ENCODE data around the gene BMPR1B. TPM values are rescaled to one million over a fixed set of nuclear protein-coding genes. Genes with fewer than 3 reads are reported as not detected.

BMPR1B gene
- total RNA-seq, 1 donor from 2014 or later: 9.3 TPM

DNA sequence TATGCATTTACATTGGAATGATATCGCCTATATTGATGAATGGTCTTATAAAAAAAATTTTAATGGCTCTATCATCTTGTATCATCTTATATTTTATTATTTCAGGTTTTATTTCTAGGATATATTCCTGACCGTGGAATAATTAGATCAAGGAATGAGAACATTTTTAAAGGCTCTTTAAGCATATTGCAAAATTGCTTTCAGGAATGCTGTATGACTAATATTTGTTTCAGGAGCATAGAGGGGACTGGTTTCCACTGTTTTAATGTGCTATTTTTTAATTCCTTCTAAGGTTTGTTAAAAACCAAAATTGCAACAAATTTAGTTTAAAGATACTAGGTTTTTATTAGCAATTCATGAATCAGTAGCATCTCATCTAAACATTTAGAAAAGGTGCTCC, 120.2 kb downstream of the BMPR1B start:
- Mint-ChIP-seq H3K27ac (no peak overlapping the region), H3K36me3 (no peaks in the 10 kb centered on the region), H3K4me1 (ENCODE audit: unreplicated experiment) (peaks cover 5% of the 10 kb centered on the region), H3K4me3 (no peak overlapping the region), H3K9me3 (no peaks in the 10 kb centered on the region), H3K27me3 (no peaks in the 10 kb centered on the region)
- TF ChIP-seq, protein P1, sequence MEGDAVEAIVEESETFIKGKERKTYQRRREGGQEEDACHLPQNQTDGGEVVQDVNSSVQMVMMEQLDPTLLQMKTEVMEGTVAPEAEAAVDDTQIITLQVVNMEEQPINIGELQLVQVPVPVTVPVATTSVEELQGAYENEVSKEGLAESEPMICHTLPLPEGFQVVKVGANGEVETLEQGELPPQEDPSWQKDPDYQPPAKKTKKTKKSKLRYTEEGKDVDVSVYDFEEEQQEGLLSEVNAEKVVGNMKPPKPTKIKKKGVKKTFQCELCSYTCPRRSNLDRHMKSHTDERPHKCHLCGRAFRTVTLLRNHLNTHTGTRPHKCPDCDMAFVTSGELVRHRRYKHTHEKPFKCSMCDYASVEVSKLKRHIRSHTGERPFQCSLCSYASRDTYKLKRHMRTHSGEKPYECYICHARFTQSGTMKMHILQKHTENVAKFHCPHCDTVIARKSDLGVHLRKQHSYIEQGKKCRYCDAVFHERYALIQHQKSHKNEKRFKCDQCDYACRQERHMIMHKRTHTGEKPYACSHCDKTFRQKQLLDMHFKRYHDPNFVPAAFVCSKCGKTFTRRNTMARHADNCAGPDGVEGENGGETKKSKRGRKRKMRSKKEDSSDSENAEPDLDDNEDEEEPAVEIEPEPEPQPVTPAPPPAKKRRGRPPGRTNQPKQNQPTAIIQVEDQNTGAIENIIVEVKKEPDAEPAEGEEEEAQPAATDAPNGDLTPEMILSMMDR (conservative IDR thresholded peaks at IDR 0.05): no peak
- no peak for DNase-seq (ENCODE audit: extremely low spot score, unreplicated experiment)

DNA sequence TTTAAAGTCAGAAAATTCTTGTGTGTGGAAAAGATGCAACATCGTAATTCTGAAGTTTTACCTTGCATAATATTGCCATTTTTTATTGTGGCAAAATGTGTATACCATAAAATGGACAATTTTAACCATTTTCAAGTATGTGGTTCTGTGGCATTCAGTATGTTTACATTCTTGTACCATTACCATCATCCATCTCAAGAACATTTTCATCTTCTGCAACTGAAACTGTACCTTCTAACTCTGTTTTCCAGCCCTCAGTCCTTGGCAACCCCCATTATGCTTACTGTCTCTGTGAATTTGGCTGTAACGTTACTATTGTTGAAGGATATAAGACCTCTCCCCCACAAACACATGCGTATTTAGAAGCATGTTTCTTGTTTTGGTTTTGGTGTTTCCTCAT, 123.2 kb downstream of the BMPR1B start:
- no peaks in the 10 kb centered on the region for H3K36me3 Mint-ChIP-seq
- H3K27me3 Mint-ChIP-seq: no peaks in the 10 kb centered on the region
- H3K9me3 Mint-ChIP-seq: peaks cover 6% of the 10 kb centered on the region
- no peak overlapping the region for H3K4me3 Mint-ChIP-seq
- H3K4me1 Mint-ChIP-seq (ENCODE audit: unreplicated experiment): peaks cover 5% of the 10 kb centered on the region
- H3K27ac Mint-ChIP-seq: no peak overlapping the region
- no peak for DNase-seq (ENCODE audit: extremely low spot score, unreplicated experiment)
- TF ChIP-seq, protein P1 (conservative IDR thresholded peaks at IDR 0.05): no peak

DNA sequence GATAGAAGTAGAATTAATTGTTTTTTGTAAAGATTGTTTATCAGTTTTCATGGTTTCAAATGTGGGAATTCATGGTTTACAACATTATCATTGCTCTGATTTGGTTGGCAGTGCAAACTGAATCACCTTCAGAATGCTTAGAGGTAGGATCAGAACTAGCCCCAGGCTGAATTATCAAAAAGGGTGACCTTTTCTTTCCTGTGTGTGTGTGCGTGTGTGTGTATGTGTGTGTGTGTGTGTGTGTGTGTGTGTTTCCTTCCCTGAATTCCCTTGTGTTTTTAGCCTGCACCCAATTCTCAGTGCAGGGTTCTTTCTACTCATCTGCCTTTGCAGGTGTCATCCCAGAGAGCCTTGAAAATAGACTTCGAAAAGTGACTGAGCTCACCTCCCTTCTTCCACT, 125.0 kb downstream of the BMPR1B start:
- Mint-ChIP-seq H3K4me3 (no peak overlapping the region), H3K9me3 (peaks cover 6% of the 10 kb centered on the region), H3K4me1 (ENCODE audit: unreplicated experiment) (no peaks in the 10 kb centered on the region), H3K27ac (no peak overlapping the region), H3K27me3 (no peaks in the 10 kb centered on the region), H3K36me3 (no peaks in the 10 kb centered on the region)
- TF ChIP-seq, protein P1 (conservative IDR thresholded peaks at IDR 0.05): no peak
- DNase-seq (ENCODE audit: extremely low spot score, unreplicated experiment): no peak

DNA sequence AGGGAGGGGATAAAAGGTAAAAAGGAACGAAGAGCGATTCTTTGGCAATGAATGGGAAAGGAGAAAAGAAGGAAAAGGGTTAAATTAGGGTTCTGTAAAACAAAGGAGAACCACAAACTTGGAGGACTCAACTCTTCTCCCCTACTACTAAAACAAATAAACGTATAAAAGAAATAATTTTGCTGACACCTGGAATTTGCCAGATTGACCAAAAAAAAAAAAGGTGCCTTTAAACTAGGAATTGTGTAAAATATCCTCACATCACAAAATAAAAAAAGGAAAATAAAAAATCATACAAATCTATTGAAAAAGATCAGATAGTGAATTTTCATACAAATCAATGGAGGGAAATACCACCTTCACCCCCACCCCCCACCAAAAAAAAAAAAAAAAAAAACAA, 129.3 kb downstream of the BMPR1B start:
- Mint-ChIP-seq H3K4me3 (no peak overlapping the region), H3K27me3 (no peaks in the 10 kb centered on the region), H3K4me1 (ENCODE audit: unreplicated experiment) (peaks cover 8% of the 10 kb centered on the region), H3K9me3 (peaks cover 6% of the 10 kb centered on the region), H3K27ac (no peak overlapping the region), H3K36me3 (no peaks in the 10 kb centered on the region)
- TF ChIP-seq, protein P1 (conservative IDR thresholded peaks at IDR 0.05): no peak
- no peak for DNase-seq (ENCODE audit: extremely low spot score, unreplicated experiment)

DNA sequence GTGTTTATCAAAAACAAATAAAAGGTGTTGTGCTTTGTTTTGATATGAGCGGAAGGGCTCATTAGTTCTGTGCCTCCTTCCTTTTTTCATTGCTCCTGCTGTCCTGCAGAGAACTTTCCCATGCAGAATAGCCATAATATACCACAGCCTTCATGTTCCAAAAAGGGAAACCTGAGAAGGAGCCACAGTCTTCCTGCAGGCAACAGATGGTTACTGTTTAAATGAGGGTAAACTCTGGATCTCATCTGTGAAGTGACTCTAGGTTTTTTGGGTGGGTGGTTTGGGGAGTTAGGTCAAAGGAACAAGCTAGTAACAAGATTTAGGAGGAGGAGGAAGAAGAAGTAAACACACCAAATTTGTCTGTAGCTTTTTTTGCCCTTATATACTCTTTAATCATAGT, 131.8 kb downstream of the BMPR1B start:
- Mint-ChIP-seq H3K36me3 (no peaks in the 10 kb centered on the region), H3K4me1 (ENCODE audit: unreplicated experiment) (peaks cover 8% of the 10 kb centered on the region), H3K27ac (no peak overlapping the region), H3K4me3 (no peak overlapping the region), H3K9me3 (peaks cover 6% of the 10 kb centered on the region), H3K27me3 (no peaks in the 10 kb centered on the region)
- DNase-seq (ENCODE audit: extremely low spot score, unreplicated experiment): no peak
- TF ChIP-seq, protein P1 (conservative IDR thresholded peaks at IDR 0.05): no peak

DNA sequence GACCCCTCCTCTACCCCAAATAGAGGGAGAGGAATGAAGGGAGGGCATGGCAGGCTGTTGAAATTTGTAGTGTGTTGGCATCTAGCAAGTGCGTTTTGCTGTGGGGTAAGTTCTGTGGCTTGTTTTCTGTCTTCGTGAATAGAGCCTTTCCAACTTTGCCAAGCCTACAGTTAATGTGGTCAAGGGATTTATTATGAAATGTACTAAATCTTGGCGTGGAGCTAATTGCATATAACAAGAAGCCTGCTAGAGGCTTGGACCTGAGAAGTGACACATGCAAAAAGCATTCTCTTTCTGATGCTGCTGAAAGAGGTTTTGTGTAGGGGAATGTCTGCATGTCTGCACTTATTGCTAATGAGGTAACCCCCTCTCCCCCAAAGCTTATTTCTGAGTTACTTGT, 132.2 kb downstream of the BMPR1B start:
- DNase-seq (ENCODE audit: extremely low spot score, unreplicated experiment): no peak
- H3K27ac Mint-ChIP-seq: no peak overlapping the region
- H3K9me3 Mint-ChIP-seq: peaks cover 3% of the 10 kb centered on the region
- TF ChIP-seq, protein P1 (conservative IDR thresholded peaks at IDR 0.05): no peak
- H3K4me3 Mint-ChIP-seq: no peak overlapping the region
- H3K36me3 Mint-ChIP-seq: no peaks in the 10 kb centered on the region
- no peaks in the 10 kb centered on the region for H3K27me3 Mint-ChIP-seq
- H3K4me1 Mint-ChIP-seq (ENCODE audit: unreplicated experiment): peaks cover 8% of the 10 kb centered on the region
